Activated CD4-positive, alpha-beta T cell treated with anti-CD3 and anti-CD28 coated beads for 24 hours (primary cell): ENCODE results near the gene NUB1.
A peak's percentile ranks its signal among the peaks of the same experiment; 100 is the strongest.

ENCODE experiments used
- DNase-seq, 2 donors: peaks; one replicate each; pipeline ENCODE4 v3.0.0-alpha.2; 2020; ENCODE audit warnings: low read depth in 2 of 2

Gene NUB1

DNA sequence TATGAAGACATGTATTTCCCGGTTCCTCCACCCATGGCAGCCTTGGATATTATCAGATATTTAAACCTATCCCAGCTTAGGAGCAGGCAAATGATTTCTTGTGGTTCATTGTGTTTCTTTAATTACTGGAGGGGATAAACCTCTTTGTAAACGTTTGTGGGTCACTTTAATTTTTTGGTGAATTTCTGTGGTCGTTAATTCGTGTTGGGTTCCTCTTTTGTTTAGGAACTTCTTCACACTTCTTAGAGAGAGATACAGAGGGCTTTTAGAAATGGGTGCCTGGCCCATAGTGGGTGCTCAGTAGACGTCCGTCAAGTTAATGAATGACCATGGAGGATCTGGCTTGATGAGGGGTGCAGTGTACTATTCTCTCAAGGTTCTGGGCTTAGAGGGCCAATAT is 27.2 kb upstream of the NUB1 start:
- DNase-seq = no peak

DNA sequence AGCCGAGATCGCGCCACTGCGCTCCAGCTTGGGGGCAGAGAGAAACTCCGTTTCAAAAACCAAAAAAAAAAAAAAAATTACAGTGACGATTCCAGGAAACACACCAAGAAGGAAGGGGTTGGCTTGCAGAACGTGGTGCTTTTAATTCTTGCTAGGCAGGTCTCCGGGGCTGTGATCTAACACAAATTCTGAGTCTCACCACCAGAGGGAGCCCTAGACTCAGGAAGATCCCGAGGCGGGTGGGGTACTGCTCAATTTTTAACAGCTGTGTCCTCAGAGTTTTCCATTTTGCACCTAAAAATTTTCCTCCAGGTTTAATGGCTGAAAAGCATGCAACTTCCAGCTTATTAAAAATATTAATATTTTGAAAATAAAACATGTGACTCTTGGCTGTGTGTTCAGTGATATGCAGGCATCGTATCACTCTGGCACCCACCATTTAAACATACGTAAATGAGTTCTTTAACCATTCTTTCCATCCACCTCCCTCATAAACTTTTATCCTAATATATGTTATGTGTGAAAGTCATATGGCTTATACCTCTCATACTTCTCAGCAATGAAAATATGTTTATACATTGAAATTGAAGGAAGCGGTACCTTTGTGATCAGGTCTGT is 26.5 kb upstream of the NUB1 start:
- DNase-seq = peak; percentile 51 to 74

DNA sequence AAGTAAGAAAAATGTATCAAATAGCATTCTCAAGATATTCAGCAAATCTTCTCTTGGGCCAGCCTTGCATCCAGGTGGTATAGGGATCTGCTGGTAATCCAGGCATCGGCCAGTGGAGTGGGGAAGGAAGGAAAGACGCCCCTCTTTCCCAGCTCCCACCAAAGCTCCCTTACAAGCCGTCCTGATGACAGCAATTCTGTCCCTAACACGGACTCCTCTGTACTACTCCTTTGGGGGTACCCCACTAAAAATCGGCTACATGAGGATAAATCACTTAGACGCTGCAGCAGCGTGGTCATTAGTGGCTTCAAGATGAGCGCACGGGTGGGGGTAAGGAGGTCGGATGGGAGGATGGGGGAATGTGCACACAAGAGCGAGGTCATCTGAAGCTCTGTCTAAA is 24.7 kb upstream of the NUB1 start:
- DNase-seq = no peak

DNA sequence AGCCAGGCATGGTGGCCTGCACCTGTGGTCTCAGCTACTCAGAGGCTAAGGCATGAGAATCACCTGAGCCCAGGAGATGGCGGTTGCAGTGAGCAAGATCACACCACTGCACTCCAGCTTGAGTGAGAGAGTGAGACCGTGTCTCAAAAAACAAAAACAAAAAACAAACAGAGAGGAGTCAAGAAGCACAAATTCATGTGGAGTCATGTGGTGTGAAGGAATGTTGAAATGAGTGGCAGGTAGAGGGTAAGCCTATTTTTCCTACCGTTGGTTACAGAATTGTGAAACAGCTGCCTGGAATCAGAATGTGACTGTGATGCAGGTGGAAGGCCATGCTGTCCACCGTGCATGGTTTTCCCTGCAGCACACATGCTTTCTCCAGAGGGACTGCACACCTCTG is 23.7 kb upstream of the NUB1 start:
- no peak for DNase-seq

DNA sequence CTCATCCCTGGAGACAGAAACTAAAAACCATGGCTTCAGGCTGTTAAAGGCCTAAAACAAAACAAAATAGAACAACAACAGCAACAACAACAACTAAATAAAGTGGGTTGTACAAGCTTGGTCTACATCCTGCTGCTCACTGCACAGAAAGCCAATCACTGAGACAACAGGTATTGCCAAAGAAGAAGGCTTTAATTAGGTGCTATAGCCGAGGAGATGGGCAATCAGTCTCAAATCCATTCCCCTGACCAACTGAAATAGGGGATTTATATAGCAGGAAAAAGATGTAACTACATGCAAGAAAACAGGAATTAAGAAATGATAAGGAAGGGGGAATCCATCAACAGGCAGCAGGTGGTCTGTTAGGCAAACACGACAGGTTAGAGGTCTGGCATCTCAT is 22.4 kb upstream of the NUB1 start:
- no peak for DNase-seq

DNA sequence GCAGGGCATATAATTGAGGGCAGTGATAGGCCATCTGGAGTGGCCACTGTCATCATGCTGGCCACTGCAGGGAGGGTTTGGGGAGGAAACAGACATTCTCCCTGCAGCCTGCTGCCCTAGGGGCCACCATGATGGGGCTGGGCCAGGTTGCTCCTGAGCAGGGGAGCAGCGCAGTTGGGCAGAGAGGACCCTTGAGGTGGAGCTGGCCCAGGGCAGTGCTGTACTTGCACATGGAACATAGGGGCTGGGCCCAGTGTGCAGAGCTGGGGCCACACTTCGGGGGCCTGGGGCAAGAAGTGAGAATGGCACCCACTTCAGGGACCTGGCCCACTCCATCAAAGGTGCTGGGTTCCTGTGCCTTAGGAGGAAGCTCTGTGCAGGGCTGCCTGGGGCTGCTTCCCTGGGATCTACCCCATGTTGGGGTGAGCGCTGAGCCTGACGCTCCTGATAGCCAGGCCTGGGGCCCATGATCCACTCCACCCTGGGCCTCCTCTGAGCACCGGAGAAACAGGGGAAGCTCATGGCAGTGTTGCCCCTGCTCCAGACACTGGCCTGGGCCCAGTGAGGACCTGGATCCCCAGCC is 21.3 kb upstream of the NUB1 start:
- DNase-seq = no peak

DNA sequence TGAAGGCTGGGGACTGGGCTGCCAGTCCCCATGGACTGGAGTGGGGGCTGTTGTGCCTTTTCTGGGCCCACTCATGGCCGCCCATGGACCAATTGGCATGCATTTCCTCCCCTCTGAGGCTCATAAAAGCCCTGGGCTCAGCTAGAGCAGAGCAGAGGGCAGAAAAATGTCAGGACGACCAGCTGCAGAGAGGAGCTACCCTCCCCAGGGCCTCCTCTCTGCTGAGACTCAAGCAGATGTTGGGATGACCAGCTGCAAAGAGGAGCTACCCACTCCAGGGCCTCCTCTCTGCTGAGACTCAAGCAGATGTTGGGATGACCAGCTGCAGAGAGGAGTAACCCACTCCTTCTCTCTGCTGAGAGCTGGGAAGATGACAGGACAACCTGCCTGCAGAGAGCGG is 20.3 kb upstream of the NUB1 start:
- no peak for DNase-seq

DNA sequence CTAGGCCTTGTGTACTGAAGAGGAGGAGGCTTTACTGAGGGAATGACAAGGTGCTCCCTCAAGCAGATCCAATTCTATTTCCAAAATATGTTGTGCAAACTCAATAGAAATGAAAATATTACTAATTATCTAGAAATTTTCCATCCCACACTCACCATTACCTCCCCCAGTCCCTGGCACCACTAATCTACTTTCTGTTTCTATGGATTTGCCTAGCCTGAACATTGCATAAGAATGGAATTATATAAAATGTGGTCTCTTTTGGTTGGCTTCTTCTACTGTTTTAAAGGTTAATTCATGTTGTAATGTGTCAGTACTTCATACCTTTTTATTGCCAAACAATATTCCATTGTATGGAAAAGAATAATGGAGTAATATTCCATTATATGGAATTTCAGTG is 18.7 kb upstream of the NUB1 start:
- DNase-seq = no peak

DNA sequence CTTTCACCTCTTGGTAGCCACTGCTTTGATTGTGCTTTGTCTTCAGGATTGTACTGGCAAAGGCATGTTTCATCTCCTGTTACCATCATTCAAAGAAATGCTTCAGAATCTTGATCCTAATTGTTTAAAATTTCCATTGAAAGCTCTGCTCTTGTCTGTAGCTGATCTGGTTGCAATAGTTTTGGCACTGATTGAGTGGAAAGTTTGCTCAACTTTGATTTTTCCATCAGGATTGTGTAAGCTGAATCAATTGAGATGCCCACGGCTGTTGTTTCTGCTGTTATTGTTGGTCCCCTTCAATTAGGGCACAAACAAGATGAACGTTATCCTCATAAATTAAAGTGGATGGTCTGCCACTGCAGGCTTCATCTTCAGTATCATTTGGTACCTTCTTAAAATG is 14.6 kb upstream of the NUB1 start:
- no peak for DNase-seq

DNA sequence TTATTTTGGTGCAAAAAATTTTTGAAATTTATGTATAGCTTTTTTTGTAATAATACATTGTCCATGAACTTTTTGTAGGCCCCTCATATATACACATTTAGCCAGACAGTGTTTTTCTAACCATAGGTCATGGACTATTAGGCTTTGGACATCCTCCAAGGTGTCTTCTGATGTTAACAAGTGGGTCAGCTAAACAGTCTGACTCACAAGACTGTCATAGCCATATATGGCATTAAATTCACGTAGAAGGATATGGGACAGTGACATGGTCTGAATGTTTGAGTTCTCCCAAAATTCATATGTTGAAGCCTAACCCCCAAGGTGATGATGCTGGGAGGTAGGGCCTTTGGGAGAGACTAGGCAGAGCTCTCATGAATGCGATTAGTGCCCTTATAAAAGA is 14.0 kb upstream of the NUB1 start:
- DNase-seq = no peak

DNA sequence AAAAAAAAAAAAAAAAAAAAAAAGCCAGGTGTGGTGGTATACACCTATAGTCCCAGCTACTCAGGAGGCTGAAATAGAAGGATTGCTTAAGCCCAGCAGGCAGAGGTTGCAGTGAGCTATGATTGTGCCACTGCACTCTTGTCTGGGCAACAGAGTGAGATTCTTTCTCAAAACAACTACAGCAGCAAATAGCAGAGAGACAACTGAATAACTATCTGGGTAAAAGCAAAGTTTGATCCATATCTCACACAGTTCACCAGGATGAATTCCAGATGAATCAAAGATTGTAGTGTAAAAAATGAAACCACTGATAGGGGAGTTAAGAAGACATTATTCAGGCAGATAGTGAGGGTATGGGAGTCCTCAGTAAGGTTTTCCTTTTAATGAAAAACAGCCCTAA is 11.4 kb upstream of the NUB1 start:
- DNase-seq = no peak

DNA sequence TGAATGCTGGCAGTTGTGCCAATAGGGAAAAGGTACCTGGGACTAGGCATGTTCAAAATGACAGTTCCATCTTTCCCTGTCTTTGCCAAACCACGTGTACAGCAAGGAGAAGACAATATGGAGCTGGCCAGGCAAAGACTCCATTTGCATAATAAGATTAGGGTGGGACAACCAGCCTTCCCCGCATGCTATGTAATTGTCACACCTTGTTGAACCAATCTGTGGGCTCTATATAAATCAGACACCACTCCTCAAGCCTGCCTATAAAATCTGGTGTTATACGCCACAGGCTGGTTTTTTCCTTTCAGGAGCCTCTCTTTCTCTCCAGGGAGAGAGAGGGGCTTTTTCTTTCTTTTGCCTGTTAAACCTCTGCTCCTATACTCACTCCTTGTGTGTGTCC is 11.0 kb upstream of the NUB1 start:
- no peak for DNase-seq

DNA sequence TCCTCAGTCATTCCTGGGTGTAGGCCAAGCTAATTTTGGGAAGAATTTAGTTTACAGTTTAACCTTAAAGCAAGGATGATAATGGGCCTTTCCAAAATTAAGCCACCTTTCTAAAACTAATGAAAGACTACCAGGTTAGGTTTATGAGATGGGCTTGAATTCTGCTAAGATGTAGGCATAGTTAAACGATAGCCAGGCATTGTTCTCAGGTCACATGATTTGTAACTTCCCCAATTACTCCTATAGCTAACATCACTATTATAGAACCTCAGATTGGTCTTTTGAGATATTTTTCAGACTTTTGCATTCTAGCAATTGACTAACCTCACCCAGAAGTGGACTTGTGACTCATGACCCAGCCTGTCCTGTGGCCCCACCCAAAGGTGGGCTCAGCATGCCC is 7.0 kb upstream of the NUB1 start:
- DNase-seq = no peak

DNA sequence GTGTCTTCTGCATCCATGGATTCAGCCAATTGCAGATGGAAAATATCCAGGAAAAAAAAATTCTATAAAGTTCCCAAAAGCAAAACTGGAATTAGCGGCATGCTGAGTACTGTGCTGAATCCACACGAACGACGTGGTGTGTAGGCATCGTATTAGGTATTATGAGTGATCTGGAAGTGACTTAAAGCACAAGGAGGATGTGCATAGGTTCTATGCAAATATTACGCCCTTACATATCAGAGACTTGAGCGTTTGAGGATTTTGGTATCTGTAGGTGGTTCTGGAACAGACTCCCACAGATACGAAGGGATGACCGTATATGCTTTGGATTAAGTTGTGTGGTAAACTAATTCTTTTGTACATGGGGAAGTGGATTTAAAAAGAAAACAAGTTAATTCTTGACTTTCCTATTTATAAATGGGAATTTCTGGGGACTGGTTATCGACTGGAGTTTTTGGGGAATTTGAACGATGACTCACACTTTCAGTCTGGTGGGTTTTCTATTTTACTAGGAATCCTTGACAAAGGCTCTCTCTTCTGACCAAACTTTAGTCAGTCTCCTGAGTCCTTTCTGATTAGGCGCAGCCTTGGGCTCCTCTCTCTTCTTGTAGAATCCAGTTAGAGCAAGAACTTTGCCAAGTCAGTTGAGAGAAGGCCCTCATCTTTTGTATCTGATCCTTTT is 5.4 kb upstream of the NUB1 start:
- DNase-seq = no peak

DNA sequence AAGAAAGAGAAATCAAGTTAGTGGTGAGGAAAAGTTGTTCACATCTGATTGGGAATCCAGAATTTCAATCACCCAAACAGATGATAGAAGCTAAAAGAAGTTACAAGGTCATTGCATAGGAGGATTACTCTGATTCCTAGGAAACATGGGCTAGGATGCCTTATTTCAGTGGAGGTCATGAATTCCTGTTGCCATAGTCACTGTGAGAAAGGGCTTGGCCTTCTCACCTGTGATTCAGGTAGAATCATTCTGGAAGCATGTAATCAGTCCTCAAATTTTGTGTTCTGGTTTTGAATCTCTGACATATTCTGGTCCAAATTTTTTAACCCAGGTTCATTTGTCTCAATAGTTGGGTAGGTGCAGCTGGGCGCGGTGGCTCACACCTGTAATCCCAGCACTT is 4.3 kb upstream of the NUB1 start:
- no peak for DNase-seq

DNA sequence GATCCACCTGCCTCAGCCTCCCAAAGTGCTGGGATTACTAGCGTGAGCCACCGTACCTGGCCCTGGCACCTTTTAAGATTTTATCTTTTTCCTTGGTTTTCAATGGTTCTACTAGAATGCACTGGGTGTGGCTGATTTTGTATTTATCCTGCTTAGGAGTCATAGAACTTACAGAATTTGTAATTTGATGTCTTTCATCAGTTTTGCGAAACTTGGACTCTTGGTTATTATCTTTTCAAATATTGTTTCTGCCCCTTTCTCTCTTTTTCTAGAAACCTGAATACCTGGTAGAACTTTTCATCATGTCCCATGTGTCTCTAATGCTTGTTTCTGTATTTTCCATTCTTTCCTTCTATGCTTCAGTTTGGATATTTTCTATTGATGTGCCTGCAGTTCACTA is 2.8 kb upstream of the NUB1 start:
- no peak for DNase-seq

DNA sequence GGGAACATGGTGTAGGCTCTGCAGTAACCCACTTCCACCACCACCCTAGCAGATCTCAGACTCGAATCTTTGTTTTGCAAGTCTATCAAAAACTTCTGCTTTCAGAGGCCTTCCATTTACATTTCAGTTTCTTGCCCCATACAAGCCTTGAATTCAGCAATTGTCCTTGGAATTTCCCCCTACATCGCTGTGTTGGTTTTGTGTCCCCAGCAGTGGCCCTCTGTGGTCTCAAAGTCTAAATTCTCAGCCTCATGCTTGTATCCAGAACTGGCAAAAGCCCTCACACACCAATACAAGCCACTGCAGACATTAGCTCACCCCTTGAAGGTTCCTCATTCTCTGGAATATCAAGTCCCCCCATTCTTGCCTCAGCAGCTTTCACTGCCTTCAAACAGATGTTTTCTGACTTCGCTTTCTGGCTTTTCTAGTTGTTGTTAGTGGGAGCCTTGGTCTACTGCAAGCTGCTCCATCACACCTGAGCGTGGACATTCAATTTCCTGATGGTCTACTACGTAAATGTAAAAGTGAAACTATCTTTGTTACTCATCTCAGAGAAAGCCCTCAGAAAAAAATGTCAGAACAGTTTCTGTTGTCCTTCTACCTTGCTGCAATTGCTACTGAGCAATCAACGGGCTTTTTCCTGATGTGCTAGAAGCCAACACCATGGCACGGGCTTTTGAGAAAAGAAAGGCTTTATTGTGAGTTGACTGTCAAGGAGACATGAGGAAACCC is 1.8 kb upstream of the NUB1 start:
- no peak for DNase-seq

DNA sequence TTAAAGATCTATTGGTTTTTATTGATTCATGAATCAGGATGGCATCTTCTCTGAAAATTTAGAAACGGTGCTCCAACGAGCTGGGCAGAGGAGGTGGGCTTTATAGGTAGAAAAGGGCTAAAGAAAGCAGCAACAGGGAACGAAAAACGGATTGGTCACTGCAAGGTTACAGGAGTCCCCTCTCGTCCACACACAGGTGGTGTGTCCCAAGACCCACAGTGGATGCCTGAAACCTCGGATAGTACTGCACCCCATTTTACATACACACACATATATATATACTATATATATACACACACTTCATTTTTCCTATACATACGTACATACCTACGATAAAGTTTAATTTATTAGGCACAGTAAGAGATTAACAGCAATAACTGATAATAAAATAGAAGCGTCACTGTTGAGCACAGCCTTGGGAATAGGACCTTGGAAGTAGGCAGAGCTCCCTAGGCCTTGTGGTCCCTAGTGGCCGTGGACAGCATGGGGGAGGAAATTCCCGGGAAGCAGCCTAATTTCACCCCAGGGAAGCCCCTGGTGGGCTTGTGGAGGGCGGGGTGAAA is 737 bp upstream of the NUB1 start:
- DNase-seq = no peak

DNA sequence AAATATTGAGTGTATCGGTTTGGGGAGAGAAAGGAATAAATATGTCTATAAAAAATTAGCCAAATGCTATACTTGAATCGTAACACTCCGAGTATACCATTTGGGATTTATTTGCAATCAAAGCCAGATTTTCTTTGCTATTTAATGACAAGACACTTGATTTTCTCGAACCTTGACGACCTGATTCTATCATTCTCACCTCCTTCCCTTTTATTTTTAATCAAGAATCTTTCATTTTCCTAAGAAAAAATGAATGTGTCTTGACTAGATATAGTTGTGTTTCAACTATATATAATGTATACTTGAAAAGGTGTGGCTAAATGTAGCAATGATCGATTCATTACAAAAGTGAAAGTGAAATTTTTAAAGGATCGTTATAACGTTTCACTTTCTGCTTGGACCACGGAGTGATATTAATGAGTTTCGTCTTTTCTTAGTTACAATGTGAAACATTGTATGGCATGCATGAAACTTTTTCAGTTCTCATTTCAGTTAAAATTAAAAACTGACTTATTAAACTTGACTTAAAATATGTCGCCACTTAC is 562 bp downstream of the NUB1 start:
- no peak for DNase-seq

DNA sequence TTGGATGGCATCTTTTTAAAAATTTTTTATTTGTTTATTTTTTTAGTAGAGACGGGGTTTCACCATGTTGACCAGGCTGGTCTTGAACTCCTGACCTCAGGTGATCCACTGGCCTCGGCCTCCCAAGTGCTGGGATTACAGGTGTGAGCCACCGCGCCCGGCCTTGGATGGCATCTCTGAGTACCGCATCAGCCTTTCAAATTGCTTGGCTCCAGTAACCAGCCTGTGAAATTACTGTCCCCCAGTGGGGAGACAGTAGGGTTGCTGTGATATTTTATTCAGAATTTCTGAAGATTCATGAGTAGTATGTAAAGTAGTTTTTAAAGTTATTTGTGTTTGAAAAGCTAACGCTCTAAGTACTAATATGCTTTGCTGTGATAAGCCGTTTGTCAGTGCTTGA is 1.2 kb downstream of the NUB1 start:
- no peak for DNase-seq

DNA sequence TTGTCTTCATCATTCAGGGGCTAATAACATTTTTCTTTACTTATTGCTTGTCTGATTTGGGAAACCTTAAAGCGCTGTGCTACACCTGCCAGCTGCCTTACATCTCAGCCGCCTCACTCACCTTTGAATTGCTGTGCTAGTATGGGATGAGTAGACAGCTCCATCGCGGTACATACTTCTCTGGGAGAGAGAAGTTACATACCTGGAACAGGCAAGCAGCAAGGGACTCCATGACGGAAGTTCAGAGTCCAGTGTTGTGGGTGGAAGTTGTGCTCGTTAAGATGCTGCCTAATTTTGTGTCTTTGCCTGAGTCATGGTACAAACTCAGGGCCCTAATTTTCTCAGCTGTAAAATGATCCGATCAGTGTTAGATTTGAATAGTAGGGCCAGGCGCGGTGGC is 1.9 kb downstream of the NUB1 start:
- no peak for DNase-seq
